Vagina (tissue), 2 donors: ENCODE data around the gene SCAF8.

ENCODE experiments used
- POLR2A ChIP-seq, 2 donors: fragments of 450-650 bp; IDR thresholded peaks; one replicate each; pipeline ENCODE4 v1.6.1; 2017; ENCODE audit warnings: antibody characterized with exemption in 2 of 2, mild to moderate bottlenecking in 2 of 2, moderate library complexity in 2 of 2
- TF ChIP-seq, protein P1 (sequence below), 3 experiments: fragments of 450-650 bp in 2 of 3; fragments of 200-600 bp in 1 of 3; sonication (generic) in 1 of 3; IDR thresholded peaks; one replicate each; pipeline ENCODE4 v1.5.1; 2017 to 2019; ENCODE audit warnings: antibody characterized with exemption in 3 of 3, mild to moderate bottlenecking in 2 of 3, moderate library complexity in 2 of 3

DNA sequence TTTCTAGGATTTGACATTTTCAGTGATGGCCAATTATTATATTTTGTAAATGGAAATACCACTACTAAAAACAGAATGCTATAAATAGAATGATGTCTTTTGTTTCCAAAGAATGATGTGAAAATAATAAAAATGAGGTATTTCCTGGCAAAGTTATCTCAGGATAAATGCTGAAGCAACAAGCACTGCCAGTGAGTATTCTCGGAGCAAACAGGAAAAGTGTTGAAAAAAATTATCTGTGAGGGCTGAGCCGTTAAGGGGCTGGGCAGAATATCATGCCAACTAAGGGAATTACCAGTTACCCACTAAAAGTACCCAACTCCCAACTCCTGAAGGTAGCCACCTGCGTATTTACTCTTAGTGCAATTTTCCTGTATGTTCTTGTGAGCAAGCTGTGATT, 23.6 kb upstream of the SCAF8 start:
- TF ChIP-seq, protein P1, sequence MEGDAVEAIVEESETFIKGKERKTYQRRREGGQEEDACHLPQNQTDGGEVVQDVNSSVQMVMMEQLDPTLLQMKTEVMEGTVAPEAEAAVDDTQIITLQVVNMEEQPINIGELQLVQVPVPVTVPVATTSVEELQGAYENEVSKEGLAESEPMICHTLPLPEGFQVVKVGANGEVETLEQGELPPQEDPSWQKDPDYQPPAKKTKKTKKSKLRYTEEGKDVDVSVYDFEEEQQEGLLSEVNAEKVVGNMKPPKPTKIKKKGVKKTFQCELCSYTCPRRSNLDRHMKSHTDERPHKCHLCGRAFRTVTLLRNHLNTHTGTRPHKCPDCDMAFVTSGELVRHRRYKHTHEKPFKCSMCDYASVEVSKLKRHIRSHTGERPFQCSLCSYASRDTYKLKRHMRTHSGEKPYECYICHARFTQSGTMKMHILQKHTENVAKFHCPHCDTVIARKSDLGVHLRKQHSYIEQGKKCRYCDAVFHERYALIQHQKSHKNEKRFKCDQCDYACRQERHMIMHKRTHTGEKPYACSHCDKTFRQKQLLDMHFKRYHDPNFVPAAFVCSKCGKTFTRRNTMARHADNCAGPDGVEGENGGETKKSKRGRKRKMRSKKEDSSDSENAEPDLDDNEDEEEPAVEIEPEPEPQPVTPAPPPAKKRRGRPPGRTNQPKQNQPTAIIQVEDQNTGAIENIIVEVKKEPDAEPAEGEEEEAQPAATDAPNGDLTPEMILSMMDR (IDR thresholded peaks at IDR 0.05), result no peak
- TF ChIP-seq POLR2A (IDR thresholded peaks at IDR 0.05), result no peak
